Heart left ventricle (tissue), 13 donors: Measurements from ENCODE around the gene PUS3.

Experiments
- CTCF ChIP-seq, 12 donors: fragments of 200-600 bp; sonication (generic) in 4 of 12; IDR thresholded peaks; one replicate each; pipeline versions ENCODE4 v1.5.0 to v1.8.0; 2018 to 2022; ENCODE audit warnings: antibody characterized with exemption in 12 of 12, mild to moderate bottlenecking in 5 of 12
- POLR2A ChIP-seq, 2 donors: fragments of 450-650 bp; IDR thresholded peaks; one replicate each; pipeline ENCODE4 v1.6.1; 2017; ENCODE audit warnings: antibody characterized with exemption in 2 of 2, mild to moderate bottlenecking in 2 of 2, moderate library complexity in 2 of 2
- donor health status: ischemic (EF 13 %, LVEDD 7.1; RV severe dilation, severe dysfunction).
- donor health status: DM: no; HTN: yes; CAD: no.
- donor health status: DM: no; HTN: no; CAD: no.
- donor health status: ischemic (EF 25% LVEDD 6.9; RV normal size, moderate dysfunction).
- donor health status: ischemic (EF 25% LVEDD 5.7; RV mildly dilated, moderate dysfunction).
- donor health status: ischemic (EF 35%, LVEDD 5.7; RV mildly dilated, moderate dysfunction).
- donor health status: nonischemic (EF 11% LVEDD 7.7; RV severe dilation, severe dysfunction).
- donor health status: DM: yes; HTN: yes; CAD: no.
- donor health status: PGD.
- donor health status: ischemic (EF 29% LVEDD 5.4; RV normal size, mild dysfunction).
- donor health status: nonischemic (EF 23%, LVEDD 6.1; RV moderate dilation, normal function).

GRCh38 chr11:125947419-125948277, 44.6 kb upstream of the PUS3 start:
- TF ChIP-seq CTCF (IDR thresholded peaks at IDR 0.05) (no peak), POLR2A (IDR thresholded peaks at IDR 0.05) (no peak)
